NCI-H82 treated with DMSO at 0.1 percent for 48 hours (cell line): ENCODE data around the gene NT5M.
"Not testable (repeated sequence)": the region's sequence is repeated elsewhere in the genome, so short reads cannot be mapped to it uniquely, and the experiment has no call there.

Experiments used
- DNase-seq: peaks from one replicate; lab custom pipeline; 2025; ENCODE audit not compliant: unreplicated experiment; lab: John Stamatoyannopoulos, UW

The NT5M gene

DNA sequence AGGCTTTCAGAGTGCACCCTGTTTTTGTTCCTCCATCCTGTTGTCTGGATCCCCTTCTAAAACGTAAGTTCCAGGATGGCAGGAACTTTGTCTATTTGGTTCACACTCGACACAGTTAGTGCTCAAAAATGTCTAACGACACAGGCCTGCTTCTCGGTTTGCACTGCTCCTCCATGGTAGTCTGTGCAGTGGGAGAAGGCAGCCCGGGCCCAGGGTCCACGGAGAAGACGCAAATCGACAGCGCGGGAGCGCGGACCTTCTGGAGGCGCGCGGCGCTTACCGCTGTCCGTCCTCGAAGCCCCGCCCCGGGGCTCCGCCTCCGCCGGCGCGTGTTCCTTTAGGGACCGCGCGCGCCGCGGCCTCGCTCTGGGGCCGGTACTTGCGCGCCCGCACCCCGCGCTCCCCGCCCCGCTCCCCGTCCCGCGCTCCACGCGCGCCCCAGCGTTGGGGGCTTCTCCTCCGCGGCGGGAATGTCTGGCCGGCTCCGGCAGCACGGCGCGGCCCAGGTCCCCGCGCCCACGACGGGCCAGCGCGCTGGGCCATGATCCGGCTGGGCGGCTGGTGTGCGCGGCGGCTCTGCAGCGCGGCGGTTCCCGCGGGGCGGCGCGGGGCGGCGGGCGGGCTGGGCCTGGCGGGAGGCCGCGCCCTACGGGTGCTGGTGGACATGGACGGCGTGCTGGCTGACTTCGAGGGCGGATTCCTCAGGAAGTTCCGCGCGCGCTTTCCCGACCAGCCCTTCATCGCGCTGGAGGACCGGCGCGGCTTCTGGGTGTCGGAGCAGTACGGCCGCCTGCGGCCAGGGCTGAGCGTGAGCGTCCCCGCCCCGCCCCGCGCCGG, at the start of gene NT5M:
NT5M (plus strand) TSS at position 364 of the 837 bp plus-strand sequence; CDS start at position 542, 178 bp downstream.
- peak; percentile 73 for DNase-seq

DNA sequence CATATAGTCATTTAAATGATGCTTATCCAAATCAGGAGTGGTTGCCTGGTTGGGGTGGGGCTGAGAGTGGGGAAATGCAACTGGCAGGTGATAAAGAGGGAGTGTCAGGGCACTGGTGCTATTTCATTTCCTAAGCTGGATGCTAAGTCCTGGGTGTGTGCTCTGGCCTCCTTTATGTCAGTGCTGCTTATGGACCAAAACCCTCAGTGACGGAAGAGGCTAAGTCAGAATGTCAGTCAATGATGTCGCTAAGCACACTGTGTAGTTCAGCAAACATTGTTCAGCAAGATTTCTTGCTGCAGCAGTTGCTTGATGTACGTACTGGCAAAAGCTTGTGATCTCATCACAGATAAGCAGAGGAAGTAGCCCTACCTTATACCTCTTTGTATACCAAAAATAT, 49.8 kb upstream of the NT5M start:
- DNase-seq = no peak

DNA sequence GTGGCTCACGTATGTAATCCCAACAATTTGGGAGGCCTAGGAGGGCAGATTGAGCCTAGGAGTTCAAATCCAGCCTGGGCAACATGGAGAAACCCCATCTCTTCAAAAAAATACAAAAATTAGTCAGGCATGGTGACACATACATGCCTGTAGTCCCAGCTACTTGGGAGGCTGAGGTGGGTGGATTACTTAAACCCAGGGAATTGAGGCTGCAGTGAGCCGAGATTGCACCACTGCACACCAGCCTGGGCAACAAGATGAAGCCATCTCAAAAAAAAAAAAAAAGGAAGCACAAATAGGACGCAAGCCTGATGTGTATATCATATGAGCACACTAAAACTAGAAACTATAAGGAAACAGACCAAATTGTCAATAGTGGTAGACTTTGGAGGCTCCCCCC, 49.1 kb upstream of the NT5M start:
- no peak for DNase-seq

- DNase-seq = not testable (repeated sequence)
Observed at GRCh38 chr17:17255689-17256088, 47.5 kb upstream of the NT5M start.

- no peak for DNase-seq
Observed at GRCh38 chr17:17256316-17256715, 46.9 kb upstream of the NT5M start.

DNA sequence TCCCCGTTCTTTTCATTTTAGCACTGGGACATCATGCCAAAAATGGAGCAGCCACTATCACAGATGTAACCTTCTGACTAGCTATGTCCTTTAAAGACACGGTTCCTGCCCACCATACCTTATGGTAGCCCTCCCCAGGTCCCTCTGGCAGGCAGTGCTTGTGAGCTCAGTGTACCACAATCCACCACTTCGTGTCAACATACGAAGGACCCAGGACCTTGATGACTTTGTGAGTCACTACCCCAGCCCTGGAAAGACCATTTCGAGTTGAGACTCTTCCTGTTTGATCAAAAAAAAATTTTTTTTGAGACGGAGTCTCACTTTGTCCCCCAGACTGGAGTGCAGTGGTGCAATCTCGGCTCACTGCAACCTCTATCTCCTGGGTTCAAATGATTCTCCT, 45.2 kb upstream of the NT5M start:
- DNase-seq = no peak

GRCh38 chr17:17258998-17259397, 44.2 kb upstream of the NT5M start:
- no peak for DNase-seq

DNA sequence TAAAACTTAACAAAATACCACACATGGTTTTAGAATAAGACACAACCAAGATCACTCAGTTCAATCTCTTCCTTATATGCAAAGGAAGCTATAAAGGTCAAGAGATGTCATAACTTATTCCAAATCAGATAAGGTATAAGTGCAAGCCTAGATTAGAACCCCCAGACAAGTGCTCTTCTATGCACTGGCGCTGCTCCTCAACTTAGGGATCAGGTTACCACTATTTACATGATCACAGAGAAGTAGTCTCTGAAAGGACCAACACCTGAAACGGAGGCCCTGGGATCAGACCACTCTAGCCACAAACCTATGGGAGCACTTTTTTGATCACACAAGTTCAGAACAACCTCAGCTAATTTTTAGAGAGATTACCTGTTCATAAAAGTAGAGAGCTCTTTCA, 38.7 kb upstream of the NT5M start:
- DNase-seq = no peak

DNA sequence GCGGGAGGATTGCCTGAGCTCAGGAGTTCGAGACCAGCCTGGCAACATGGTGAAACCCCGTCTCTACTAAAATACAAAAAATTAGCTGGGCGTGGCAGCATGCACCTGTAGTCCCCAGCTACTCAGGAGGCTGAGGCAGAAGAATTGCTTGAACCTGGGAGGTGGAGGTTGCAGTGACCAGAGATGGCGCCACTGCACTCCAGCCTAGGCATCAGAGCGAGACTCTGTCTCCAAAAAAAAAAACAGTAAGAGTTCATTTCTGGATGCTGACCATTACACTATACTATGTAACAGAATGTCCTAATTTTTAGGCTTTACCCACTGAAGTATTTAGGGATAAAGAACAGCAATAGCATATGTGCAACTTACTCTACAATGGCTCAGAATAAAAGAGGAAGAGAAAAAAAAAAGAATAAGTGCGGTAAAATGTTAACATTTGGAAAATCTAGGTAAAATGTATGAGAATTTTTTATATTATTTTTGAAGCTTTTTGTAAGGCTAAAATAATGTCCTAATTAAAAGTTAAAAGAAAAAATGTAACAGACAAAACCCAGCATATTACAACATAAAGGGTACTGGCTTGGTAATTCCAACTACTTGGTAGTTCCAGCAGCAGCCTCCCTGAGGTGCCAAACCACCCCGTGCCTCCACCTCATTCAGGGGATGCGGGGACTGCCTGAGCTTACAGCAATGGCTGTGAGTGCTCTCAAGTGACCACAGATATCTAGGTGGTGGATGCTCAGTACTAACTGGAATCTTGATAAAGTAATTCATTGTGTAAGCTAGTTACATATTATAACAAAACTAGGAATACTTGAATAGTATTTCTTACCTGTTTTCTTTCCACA, 33.0 kb upstream of the NT5M start:
- DNase-seq = no peak

- DNase-seq = no peak
Observed at GRCh38 chr17:17275971-17276370, 27.2 kb upstream of the NT5M start.

- DNase-seq = not testable (repeated sequence)
Observed at GRCh38 chr17:17277431-17277830, 25.7 kb upstream of the NT5M start.

- no peak for DNase-seq
Observed at GRCh38 chr17:17279316-17279715, 23.9 kb upstream of the NT5M start.

- peak; percentile 95 for DNase-seq
Observed at GRCh38 chr17:17280613-17281549, 22.3 kb upstream of the NT5M start, which contains the start of gene COPS3. COPS3 (minus strand) TSS chr17:17281246; CDS start chr17:17281186, 60 bp downstream.

DNA sequence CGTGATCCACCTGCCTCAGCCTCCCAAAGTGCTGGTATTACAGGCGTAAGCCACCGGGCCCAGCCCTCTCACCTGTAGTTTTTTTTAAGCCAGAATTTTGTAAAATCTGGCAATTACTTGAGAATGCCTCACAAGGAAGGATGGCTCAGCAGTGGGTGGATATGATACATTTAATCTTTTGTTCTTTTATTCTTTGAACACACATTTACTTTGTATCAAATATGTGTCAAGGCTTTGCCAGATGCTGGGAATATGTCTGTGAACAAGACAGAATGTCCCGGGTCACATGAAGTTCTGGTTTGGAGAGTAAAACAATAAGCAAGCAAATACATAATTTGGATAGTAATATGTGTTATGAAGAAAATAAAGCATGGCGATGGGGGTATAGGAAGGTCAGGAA, 17.2 kb upstream of the NT5M start:
- DNase-seq = no peak

GRCh38 chr17:17289086-17289485, 14.1 kb upstream of the NT5M start:
- DNase-seq = no peak

- no peak for DNase-seq
Observed at GRCh38 chr17:17289701-17290100, 13.5 kb upstream of the NT5M start.

GRCh38 chr17:17295141-17295540, 8.0 kb upstream of the NT5M start:
- DNase-seq = no peak

- DNase-seq = no peak
Observed at GRCh38 chr17:17297217-17297616, 6.0 kb upstream of the NT5M start.

DNA sequence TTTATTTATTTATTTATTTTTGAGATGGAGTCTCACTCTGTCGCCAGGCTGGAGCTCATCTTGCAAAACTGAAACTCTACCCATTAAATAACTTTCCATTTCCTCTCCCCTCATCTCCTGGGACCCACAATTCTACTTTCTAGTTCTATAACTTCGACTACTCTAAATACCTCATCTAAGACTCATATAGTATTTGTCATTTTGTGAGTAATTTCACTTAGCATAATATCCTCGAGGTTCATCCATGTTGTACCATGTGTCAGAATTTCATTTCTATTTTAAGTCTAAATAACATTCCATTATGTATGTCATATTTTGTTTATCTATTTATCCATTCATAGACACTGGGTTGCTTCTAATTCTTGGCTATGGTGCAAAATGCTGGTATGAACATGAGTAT, 5.1 kb upstream of the NT5M start:
- DNase-seq = no peak

DNA sequence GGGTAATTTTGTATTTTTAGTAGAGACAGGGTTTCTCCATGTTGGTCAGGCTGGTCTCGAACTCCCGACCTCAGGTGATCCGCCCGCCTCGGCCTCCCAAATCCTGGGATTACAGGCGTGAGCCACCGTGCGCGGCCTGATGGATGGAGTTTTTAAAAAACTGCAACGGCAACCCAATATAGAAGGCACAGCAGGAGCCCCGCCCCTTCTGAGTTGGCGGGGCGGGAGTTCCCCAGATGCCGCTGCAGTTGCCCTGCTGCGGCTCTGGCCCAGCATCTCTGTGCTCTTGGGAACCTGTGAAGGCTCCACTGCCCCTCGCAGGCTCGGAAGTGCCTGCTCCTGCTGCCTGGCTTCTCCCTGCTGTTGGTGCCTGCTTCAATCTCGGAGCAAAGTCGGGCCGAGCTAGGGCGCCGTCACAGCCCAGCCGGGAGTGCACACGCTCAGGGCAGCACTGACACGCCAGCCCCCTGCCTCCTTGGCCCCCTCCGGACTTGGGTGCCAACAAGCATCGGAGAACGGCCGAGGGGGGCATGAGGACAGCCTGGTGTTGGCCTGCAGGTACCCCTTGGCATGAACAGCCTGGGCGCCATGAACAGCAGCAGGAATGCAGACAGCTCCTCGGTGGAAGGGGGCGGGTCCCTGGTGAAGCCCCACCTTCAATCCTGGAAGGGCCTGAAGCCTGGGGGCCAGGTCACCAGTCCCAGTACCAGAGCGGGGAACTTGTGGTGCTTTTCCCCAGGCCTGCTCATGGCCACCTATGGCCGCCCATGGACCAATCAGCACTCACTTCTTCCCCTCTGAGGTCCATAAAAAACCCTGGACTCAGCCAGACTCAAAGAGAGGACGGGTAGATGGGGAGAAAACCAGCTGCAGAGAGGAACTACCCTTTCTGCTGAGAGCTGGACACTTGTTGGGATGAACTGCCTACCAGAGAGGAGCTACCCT, 2.3 kb upstream of the NT5M start:
- no peak for DNase-seq
